DOHH2 (cell line): ENCODE results near the gene TMEM229B.

Experiments
- H3F3A ChIP-seq: fragments of 200-600 bp; sonication (generic), shearing (Covaris generic); 2 replicates; pipeline ENCODE4 v1.6.0; 2016; ENCODE audit warnings: antibody characterized with exemption, mild to moderate bottlenecking; ENCODE audit not compliant: control insufficient read depth, insufficient read depth
- H3K27ac ChIP-seq: fragments of 200-600 bp; sonication (generic); 2 replicates; pipeline ENCODE4 v1.5.1; 2014; ENCODE audit warnings: low read depth, mild to moderate bottlenecking, low read length, moderate library complexity
- H3K27me3 ChIP-seq: fragments of 200-600 bp; sonication (generic); 2 replicates; pipeline ENCODE4 v1.6.1; 2014; ENCODE audit warnings: mild to moderate bottlenecking, low read length, mixed read lengths; ENCODE audit not compliant: control insufficient read depth
- H3K36me3 ChIP-seq: fragments of 200-600 bp; sonication (generic); 2 replicates; pipeline ENCODE4 v1.6.1; 2014; ENCODE audit warnings: mild to moderate bottlenecking, low read length, moderate library complexity, mixed read lengths; ENCODE audit not compliant: control insufficient read depth
- H3K4me1 ChIP-seq: fragments of 200-600 bp; sonication (generic); 2 replicates; pipeline ENCODE4 v1.6.1; 2014; ENCODE audit warnings: mild to moderate bottlenecking, low read length, mixed read lengths; ENCODE audit not compliant: control insufficient read depth
- H3K4me2 ChIP-seq: fragments of 200-600 bp; sonication (generic); 2 replicates; pipeline ENCODE4 v1.6.0; 2014; ENCODE audit warnings: mild to moderate bottlenecking, low read length, moderate library complexity
- H3K4me3 ChIP-seq: fragments of 200-600 bp; sonication (generic); 2 replicates; pipeline ENCODE4 v1.5.1; 2014; ENCODE audit warnings: mild to moderate bottlenecking, low read length, mixed read lengths
- H3K79me2 ChIP-seq: fragments of 200-600 bp; sonication (generic); 2 replicates; pipeline ENCODE4 v1.6.1; 2014; ENCODE audit warnings: mild to moderate bottlenecking, low read length, mixed read lengths; ENCODE audit not compliant: control insufficient read depth
- H3K9me2 ChIP-seq: fragments of 200-600 bp; sonication (generic); replicated peaks from 2 replicates; pipeline ENCODE4 v1.6.1; 2014; ENCODE audit warnings: mild to moderate bottlenecking, low read length, mixed read lengths; ENCODE audit not compliant: control insufficient read depth
- H3K9me3 ChIP-seq: fragments of 200-600 bp; sonication (generic); 2 replicates; pipeline ENCODE4 v1.6.1; 2014; ENCODE audit warnings: antibody characterized with exemption, low read length, mixed read lengths; ENCODE audit not compliant: control insufficient read depth, insufficient read depth
- H4K20me1 ChIP-seq: fragments of 200-600 bp; sonication (generic); 2 replicates; pipeline ENCODE4 v1.6.0; 2014; ENCODE audit warnings: low read depth, mild to moderate bottlenecking, antibody characterized with exemption, low read length, moderate library complexity; ENCODE audit not compliant: control insufficient read depth, insufficient read depth
- CTCF ChIP-seq: fragments of 200-600 bp; sonication (generic); IDR thresholded peaks from one replicate; pipeline ENCODE4 v1.5.1; 2014; ENCODE audit warnings: antibody characterized with exemption, mild to moderate bottlenecking, low read depth, low read length; ENCODE audit not compliant: poor library complexity, severe bottlenecking
- EZH2phosphoT487 ChIP-seq: fragments of 200-600 bp; sonication (generic); IDR thresholded peaks from 2 replicates; pipeline ENCODE4 v1.6.1; 2017; ENCODE audit warnings: borderline replicate concordance, mild to moderate bottlenecking, antibody characterized with exemption, low read length, moderate library complexity, mixed read lengths

Gene TMEM229B

GRCh38 chr14:67459336-67459735, 29.2 kb downstream of the TMEM229B start:
- no peaks in the 10 kb centered on the region for H3K79me2 ChIP-seq
- TF ChIP-seq EZH2phosphoT487 (no peak), CTCF (no peak)
- H3K27ac ChIP-seq, result no peak overlapping the region
- no peaks in the 10 kb centered on the region for H3F3A ChIP-seq
- no peak overlapping the region for H3K4me3 ChIP-seq
- H3K4me2 ChIP-seq, result no peak overlapping the region
- no peaks in the 10 kb centered on the region for H3K9me2 ChIP-seq
- H3K4me1 ChIP-seq, result no peaks in the 10 kb centered on the region
- no peaks in the 10 kb centered on the region for H3K36me3 ChIP-seq
- no peaks in the 10 kb centered on the region for H4K20me1 ChIP-seq
- peaks cover 8% of the 10 kb centered on the region; the same call in 1 of the 2 replicates for H3K27me3 ChIP-seq
- H3K9me3 ChIP-seq, result no peaks in the 10 kb centered on the region

GRCh38 chr14:67457782-67458181, 30.7 kb downstream of the TMEM229B start:
- Histone ChIP-seq H3K4me2 (no peak overlapping the region), H3K79me2 (no peaks in the 10 kb centered on the region), H3K9me3 (no peaks in the 10 kb centered on the region), H4K20me1 (no peaks in the 10 kb centered on the region), H3F3A (no peaks in the 10 kb centered on the region), H3K27me3 (peaks cover 13% of the 10 kb centered on the region), H3K36me3 (no peaks in the 10 kb centered on the region), H3K4me1 (no peaks in the 10 kb centered on the region), H3K27ac (no peak overlapping the region), H3K4me3 (no peak overlapping the region), H3K9me2 (no peaks in the 10 kb centered on the region)
- no peak for TF ChIP-seq CTCF

GRCh38 chr14:67456732-67457131, 31.8 kb downstream of the TMEM229B start:
- Histone ChIP-seq H3K4me1 (no peaks in the 10 kb centered on the region), H3K27ac (no peak overlapping the region), H4K20me1 (no peaks in the 10 kb centered on the region), H3K9me2 (no peaks in the 10 kb centered on the region), H3K27me3 (peaks cover 8% of the 10 kb centered on the region), H3K9me3 (no peaks in the 10 kb centered on the region), H3F3A (no peaks in the 10 kb centered on the region), H3K36me3 (no peaks in the 10 kb centered on the region), H3K79me2 (no peaks in the 10 kb centered on the region), H3K4me3 (no peak overlapping the region), H3K4me2 (no peak overlapping the region)
- TF ChIP-seq CTCF (no peak), EZH2phosphoT487 (no peak)
